Measurements from ENCODE around the gene SNRPD1. TPM values are rescaled to one million over a fixed set of nuclear protein-coding genes. Genes with fewer than 3 reads are reported as not detected.
"Not testable (repeated sequence)": the region's sequence is repeated elsewhere in the genome, so short reads cannot be mapped to it uniquely, and the experiment has no call there.

Gene SNRPD1
- total RNA-seq, 1 donor from 2014 or later = 82.5 TPM

GRCh38 chr18:21629089-21629832, 17.1 kb downstream of the SNRPD1 start:
- Mint-ChIP-seq H3K27me3 (ENCODE audit: unreplicated experiment) (peaks cover 7% of the 10 kb centered on the region), H3K27ac (ENCODE audit: unreplicated experiment) (peak overlapping the region; percentile 95), H3K9me3 (ENCODE audit: unreplicated experiment) (no peaks in the 10 kb centered on the region), H3K4me3 (ENCODE audit: unreplicated experiment) (peak overlapping the region; percentile 18), H3K36me3 (ENCODE audit: low read depth, unreplicated experiment) (peaks cover 22% of the 10 kb centered on the region), H3K4me1 (ENCODE audit: unreplicated experiment) (peaks cover 35% of the 10 kb centered on the region)
- no peak for TF ChIP-seq CTCF (IDR thresholded peaks at IDR 0.05; ENCODE audit: unreplicated experiment)
- peak; percentile 21 for DNase-seq (ENCODE audit: low spot score)

- H3K4me1 Mint-ChIP-seq (ENCODE audit: unreplicated experiment) = peaks cover 45% of the 10 kb centered on the region
- no peak overlapping the region for H3K27ac Mint-ChIP-seq (ENCODE audit: unreplicated experiment)
- peaks cover 7% of the 10 kb centered on the region for H3K27me3 Mint-ChIP-seq (ENCODE audit: unreplicated experiment)
- H3K36me3 Mint-ChIP-seq (ENCODE audit: low read depth, unreplicated experiment) = peaks cover 10% of the 10 kb centered on the region
- no peak overlapping the region for H3K4me3 Mint-ChIP-seq (ENCODE audit: unreplicated experiment)
- DNase-seq (ENCODE audit: low spot score) = no peak
- no peak for TF ChIP-seq CTCF (IDR thresholded peaks at IDR 0.05; ENCODE audit: unreplicated experiment)
- no peaks in the 10 kb centered on the region for H3K9me3 Mint-ChIP-seq (ENCODE audit: unreplicated experiment)
These were observed 20.3 kb downstream of the SNRPD1 start for GRCh38 chr18:21632393-21632792.

- TF ChIP-seq CTCF (IDR thresholded peaks at IDR 0.05; ENCODE audit: unreplicated experiment) = no peak
- DNase-seq (ENCODE audit: low spot score) = no peak
- Mint-ChIP-seq H3K27me3 (ENCODE audit: unreplicated experiment) (peaks cover 3% of the 10 kb centered on the region), H3K4me1 (ENCODE audit: unreplicated experiment) (peaks cover 24% of the 10 kb centered on the region), H3K27ac (ENCODE audit: unreplicated experiment) (peak overlapping the region; percentile 92), H3K9me3 (ENCODE audit: unreplicated experiment) (no peaks in the 10 kb centered on the region), H3K4me3 (ENCODE audit: unreplicated experiment) (no peak overlapping the region), H3K36me3 (ENCODE audit: low read depth, unreplicated experiment) (peaks cover 5% of the 10 kb centered on the region)
These were observed 22.6 kb downstream of the SNRPD1 start for GRCh38 chr18:21634588-21635199.

- no peak overlapping the region for H3K27ac Mint-ChIP-seq (ENCODE audit: unreplicated experiment)
- H3K27me3 Mint-ChIP-seq (ENCODE audit: unreplicated experiment) = no peaks in the 10 kb centered on the region
- H3K36me3 Mint-ChIP-seq (ENCODE audit: low read depth, unreplicated experiment) = peaks cover 2% of the 10 kb centered on the region
- no peak for TF ChIP-seq CTCF (IDR thresholded peaks at IDR 0.05; ENCODE audit: unreplicated experiment)
- H3K4me1 Mint-ChIP-seq (ENCODE audit: unreplicated experiment) = peaks cover 14% of the 10 kb centered on the region
- H3K4me3 Mint-ChIP-seq (ENCODE audit: unreplicated experiment) = no peak overlapping the region
- no peak for DNase-seq (ENCODE audit: low spot score)
- H3K9me3 Mint-ChIP-seq (ENCODE audit: unreplicated experiment) = no peaks in the 10 kb centered on the region
These were observed 24.7 kb downstream of the SNRPD1 start for GRCh38 chr18:21636769-21637168.

GRCh38 chr18:21638822-21639221, 26.7 kb downstream of the SNRPD1 start:
- H3K4me1 Mint-ChIP-seq (ENCODE audit: unreplicated experiment) = peaks cover 13% of the 10 kb centered on the region
- H3K4me3 Mint-ChIP-seq (ENCODE audit: unreplicated experiment) = no peak overlapping the region
- DNase-seq (ENCODE audit: low spot score) = no peak
- no peaks in the 10 kb centered on the region for H3K27me3 Mint-ChIP-seq (ENCODE audit: unreplicated experiment)
- H3K27ac Mint-ChIP-seq (ENCODE audit: unreplicated experiment) = no peak overlapping the region
- no peaks in the 10 kb centered on the region for H3K36me3 Mint-ChIP-seq (ENCODE audit: low read depth, unreplicated experiment)
- no peaks in the 10 kb centered on the region for H3K9me3 Mint-ChIP-seq (ENCODE audit: unreplicated experiment)
- TF ChIP-seq CTCF (IDR thresholded peaks at IDR 0.05; ENCODE audit: unreplicated experiment) = no peak

GRCh38 chr18:21640375-21640774, 28.3 kb downstream of the SNRPD1 start:
- not testable (repeated sequence) for DNase-seq (ENCODE audit: low spot score); H3K36me3 Mint-ChIP-seq (ENCODE audit: low read depth, unreplicated experiment); H3K4me1 Mint-ChIP-seq (ENCODE audit: unreplicated experiment); H3K27me3 Mint-ChIP-seq (ENCODE audit: unreplicated experiment); H3K27ac Mint-ChIP-seq (ENCODE audit: unreplicated experiment); H3K4me3 Mint-ChIP-seq (ENCODE audit: unreplicated experiment); H3K9me3 Mint-ChIP-seq (ENCODE audit: unreplicated experiment)
